ENCODE results near the gene STK32C.

- no peak for TF ChIP-seq CTCF (conservative IDR thresholded peaks at IDR 0.05)
- TF ChIP-seq EZH2 (IDR thresholded peaks at IDR 0.05; ENCODE audit: low read depth) = no peak
Observed at GRCh38 chr10:132313865-132314264, 6.1 kb upstream of the STK32C start.
